Activated CD8-positive, alpha-beta memory T cell treated with anti-CD3 and anti-CD28 coated beads, Interleukin-2, amount 50 U/mL, for 4 hours (primary cell): Measurements from ENCODE around the gene EFNA2.
A peak's percentile ranks its signal among the peaks of the same experiment; 100 is the strongest.

Experiments
- DNase-seq: peaks from one replicate; pipeline ENCODE4 v3.0.0-alpha.2; 2020

EFNA2 gene

GRCh38 chr19:1260749-1261537 lies 24.7 kb upstream of the EFNA2 start:
- peak; percentile 98 for DNase-seq

GRCh38 chr19:1261538-1261797 lies 24.2 kb upstream of the EFNA2 start:
- DNase-seq: no peak

- DNase-seq: no peak
Measured at GRCh38 chr19:1261798-1262622, 23.7 kb upstream of the EFNA2 start.

GRCh38 chr19:1262623-1263123 lies 23.0 kb upstream of the EFNA2 start:
- DNase-seq: no peak

GRCh38 chr19:1263188-1263587 lies 22.5 kb upstream of the EFNA2 start:
- no peak for DNase-seq

- no peak for DNase-seq
Measured at GRCh38 chr19:1264801-1265614, 20.7 kb upstream of the EFNA2 start.

- peak; percentile 56 for DNase-seq
Measured at GRCh38 chr19:1265615-1266128, 20.0 kb upstream of the EFNA2 start.

- DNase-seq: peak; percentile 81
Measured at GRCh38 chr19:1266129-1266915, 19.4 kb upstream of the EFNA2 start.

GRCh38 chr19:1266916-1267476 lies 18.7 kb upstream of the EFNA2 start:
- DNase-seq: peak; percentile 70

GRCh38 chr19:1267477-1268225 lies 18.0 kb upstream of the EFNA2 start:
- no peak for DNase-seq

GRCh38 chr19:1268226-1269064 lies 17.2 kb upstream of the EFNA2 start:
- DNase-seq: no peak

GRCh38 chr19:1269065-1269477 lies 16.6 kb upstream of the EFNA2 start, which contains the start of gene CIRBP:
Gene CIRBP (plus strand): TSS chr19:1269332. CDS start chr19:1270934, 1,602 bp downstream.
- peak; percentile 99 for DNase-seq

- peak; percentile 85 for DNase-seq
Measured at GRCh38 chr19:1269478-1270212, 16.0 kb upstream of the EFNA2 start.

GRCh38 chr19:1270213-1270853 lies 15.3 kb upstream of the EFNA2 start:
- DNase-seq: no peak

GRCh38 chr19:1270854-1271527 lies 14.7 kb upstream of the EFNA2 start:
- no peak for DNase-seq

GRCh38 chr19:1271528-1272422 lies 13.9 kb upstream of the EFNA2 start:
- no peak for DNase-seq
